ENCODE results near the gene MIP.
A peak's percentile ranks its signal among the peaks of the same experiment; 100 is the strongest.
"Not testable (repeated sequence)": the region's sequence is repeated elsewhere in the genome, so short reads cannot be mapped to it uniquely, and the experiment has no call there.

MIP gene

DNA sequence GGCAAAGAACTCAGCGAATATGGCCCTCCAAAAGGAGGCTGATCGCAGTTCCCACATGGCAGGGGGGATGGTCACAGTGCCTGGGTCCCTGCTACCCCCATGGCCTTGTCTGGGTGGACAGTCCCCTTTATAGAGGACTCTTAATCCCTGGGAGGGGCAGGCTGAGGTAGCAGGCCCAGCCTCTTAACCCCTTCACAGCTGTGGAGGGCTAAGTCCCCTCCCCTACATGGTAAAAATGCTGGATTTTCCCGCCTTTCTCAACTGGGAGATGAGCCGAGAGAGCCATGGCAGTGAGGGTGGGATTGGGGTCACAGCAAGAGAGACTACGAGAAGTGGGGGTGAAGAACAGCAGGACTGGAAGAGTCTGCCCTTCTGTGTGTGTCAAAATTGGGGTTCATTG, at the start of gene MIP:
Gene MIP (minus strand): TSS at position 101 of the 400 bp plus-strand sequence. CDS start 44 bp downstream, at position 57.
- TF ChIP-seq, protein P1, sequence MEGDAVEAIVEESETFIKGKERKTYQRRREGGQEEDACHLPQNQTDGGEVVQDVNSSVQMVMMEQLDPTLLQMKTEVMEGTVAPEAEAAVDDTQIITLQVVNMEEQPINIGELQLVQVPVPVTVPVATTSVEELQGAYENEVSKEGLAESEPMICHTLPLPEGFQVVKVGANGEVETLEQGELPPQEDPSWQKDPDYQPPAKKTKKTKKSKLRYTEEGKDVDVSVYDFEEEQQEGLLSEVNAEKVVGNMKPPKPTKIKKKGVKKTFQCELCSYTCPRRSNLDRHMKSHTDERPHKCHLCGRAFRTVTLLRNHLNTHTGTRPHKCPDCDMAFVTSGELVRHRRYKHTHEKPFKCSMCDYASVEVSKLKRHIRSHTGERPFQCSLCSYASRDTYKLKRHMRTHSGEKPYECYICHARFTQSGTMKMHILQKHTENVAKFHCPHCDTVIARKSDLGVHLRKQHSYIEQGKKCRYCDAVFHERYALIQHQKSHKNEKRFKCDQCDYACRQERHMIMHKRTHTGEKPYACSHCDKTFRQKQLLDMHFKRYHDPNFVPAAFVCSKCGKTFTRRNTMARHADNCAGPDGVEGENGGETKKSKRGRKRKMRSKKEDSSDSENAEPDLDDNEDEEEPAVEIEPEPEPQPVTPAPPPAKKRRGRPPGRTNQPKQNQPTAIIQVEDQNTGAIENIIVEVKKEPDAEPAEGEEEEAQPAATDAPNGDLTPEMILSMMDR (IDR thresholded peaks at IDR 0.05; ENCODE audit: low read length, missing control alignments), result no peak
- H3K4me3 ChIP-seq (replicated peaks; ENCODE audit: low read depth, low read length), result no peak within 1 kb of the TSS
- no peak for DNase-seq (ENCODE audit: low read depth)

DNA sequence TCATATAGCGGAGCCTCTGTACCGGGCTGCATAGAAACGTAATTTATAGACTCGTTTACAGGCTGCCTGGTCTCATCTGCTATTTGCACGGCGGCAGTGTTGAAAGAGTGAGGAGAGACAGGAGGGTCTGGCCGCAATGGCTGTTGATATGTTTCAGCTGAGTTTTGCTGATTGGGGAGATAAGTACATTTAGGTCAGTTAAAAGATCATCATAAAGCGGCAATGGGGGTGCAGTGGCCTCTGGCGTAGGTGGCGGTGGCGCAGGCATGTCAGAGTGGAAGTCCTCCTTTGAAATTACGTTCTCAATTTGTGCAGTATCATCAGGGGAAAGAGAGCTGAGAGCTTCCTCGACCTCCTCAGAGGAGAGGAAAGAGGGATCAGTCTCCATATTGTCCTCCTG, 45.4 kb upstream of the MIP start:
- DNase-seq (ENCODE audit: low read depth), result not testable (repeated sequence)

DNA sequence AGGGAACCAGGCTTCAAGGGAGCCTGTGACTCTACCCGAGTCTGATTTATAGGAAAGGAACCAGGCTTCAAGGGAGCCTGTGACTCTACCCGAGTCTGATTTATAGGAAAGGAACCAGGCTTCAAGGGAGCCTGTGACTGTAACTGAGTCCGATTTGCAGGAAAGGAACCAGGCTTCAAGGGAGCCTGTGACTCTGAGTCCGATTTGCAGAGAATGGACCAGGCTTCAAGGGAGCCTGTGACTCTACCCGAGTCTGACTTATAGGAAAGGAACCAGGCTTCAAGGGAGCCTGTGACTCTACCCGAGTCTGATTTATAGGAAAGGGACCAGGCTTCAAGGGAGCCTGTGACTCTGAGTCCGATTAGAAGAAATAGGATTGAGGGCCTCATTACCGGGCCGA, 45.0 kb upstream of the MIP start:
- not testable (repeated sequence) for DNase-seq (ENCODE audit: low read depth); H3K4me3 ChIP-seq (replicated peaks; ENCODE audit: low read depth, low read length)

More for the DNA sequence above, 45.4 kb upstream of the MIP start:
- not testable (repeated sequence) for H3K4me3 ChIP-seq (replicated peaks; ENCODE audit: low read depth, low read length)

DNA sequence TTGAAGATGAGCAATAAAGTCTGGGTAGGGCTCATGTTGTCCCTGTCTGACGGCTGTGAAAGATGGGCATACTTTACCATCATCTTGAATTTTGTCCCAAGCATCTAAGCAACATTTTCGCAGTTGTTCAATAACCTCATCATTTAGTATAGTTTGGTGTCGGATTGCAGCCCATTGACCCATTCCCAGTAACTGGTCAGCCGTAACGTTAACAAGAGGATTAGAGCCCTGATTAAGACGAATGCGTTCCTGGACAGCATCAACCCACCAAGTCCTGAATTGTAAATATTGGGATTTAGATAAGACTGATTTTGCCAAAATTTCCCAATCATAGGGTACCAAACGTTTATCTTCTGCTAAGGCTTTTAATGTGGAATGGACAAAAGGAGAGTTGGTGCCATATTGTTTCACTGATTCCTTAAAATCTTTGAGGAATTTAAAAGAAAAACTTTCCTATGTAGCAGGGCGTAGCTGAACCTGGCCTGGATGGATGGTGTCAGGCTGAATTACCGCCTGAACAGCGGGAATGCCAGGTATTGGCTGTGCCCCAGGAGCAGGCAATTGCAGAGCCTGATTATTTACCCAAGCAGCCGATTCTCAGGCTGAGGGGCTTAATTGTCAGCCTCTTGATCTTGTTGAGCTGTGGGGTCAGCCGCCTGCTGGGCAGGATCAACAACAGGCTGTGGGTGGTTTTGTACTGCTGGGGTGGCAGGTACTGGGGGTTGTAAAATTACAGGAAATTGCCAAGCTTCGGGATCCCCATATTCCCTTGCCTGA, 43.9 kb upstream of the MIP start:
- DNase-seq (ENCODE audit: low read depth), result not testable (repeated sequence)

DNA sequence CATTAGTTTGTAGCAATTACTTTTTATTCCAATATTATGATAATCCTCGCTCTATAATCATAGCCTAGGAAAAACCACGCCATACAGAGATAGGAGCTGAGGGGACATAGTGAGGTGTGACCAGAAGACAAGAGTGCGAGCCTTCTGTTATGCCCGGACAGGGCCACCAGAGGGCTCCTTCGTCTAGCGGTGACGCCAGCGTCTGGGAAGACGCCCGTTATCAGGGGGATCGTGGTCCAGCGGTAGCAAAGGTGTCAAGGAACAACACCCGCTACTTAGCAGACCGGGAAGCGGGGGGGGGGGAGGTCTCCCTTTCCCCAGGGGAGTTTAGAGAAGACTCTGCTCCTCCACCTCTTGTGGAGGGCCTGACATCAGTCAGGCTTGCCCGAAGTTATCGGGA, 42.2 kb upstream of the MIP start:
- DNase-seq (ENCODE audit: low read depth), result peak; percentile 21
- TF ChIP-seq, protein P1 (IDR thresholded peaks at IDR 0.05; ENCODE audit: low read length, missing control alignments), result peak; percentile 38
- H3K4me3 ChIP-seq (replicated peaks; ENCODE audit: low read depth, low read length), result not testable (repeated sequence)

More for the DNA sequence above, 43.9 kb upstream of the MIP start:
- H3K4me3 ChIP-seq (replicated peaks; ENCODE audit: low read depth, low read length), result not testable (repeated sequence)

DNA sequence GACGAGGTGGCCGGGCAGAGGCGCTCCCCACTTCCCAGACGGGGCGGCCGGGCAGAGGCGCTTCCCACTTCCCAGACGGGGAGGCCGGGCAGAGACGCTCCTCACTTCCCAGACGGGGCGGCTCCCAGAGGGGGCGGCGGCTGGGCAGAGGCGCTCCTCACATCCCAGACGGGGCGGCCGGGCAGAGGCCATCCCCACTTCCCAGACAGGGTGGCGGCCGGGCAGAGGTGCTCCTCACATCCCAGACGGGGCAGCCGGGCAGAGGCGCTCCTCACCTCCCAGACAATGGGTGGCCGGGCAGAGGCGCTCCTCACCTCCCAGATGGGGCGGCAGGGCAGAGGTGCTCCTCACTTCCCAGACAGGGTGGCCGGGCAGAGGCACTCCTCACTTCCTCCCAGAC, 40.0 kb upstream of the MIP start:
- not testable (repeated sequence) for H3K4me3 ChIP-seq (replicated peaks; ENCODE audit: low read depth, low read length); DNase-seq (ENCODE audit: low read depth)

DNA sequence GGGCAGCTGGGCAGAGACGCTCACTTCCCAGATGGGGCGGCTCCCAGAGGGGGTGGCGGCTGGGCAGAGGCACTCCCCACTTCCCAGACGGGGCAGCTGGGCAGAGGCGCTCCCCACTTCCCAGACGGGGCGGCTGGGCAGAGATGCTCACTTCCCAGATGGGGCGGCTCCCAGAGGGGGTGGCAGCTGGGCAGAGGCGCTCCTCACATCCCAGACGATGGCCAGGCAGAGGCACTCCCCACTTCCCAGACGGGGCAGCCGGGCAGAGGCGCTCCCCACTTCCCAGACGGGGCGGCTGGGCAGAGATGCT, 39.6 kb upstream of the MIP start:
- not testable (repeated sequence) for DNase-seq (ENCODE audit: low read depth); H3K4me3 ChIP-seq (replicated peaks; ENCODE audit: low read depth, low read length)

DNA sequence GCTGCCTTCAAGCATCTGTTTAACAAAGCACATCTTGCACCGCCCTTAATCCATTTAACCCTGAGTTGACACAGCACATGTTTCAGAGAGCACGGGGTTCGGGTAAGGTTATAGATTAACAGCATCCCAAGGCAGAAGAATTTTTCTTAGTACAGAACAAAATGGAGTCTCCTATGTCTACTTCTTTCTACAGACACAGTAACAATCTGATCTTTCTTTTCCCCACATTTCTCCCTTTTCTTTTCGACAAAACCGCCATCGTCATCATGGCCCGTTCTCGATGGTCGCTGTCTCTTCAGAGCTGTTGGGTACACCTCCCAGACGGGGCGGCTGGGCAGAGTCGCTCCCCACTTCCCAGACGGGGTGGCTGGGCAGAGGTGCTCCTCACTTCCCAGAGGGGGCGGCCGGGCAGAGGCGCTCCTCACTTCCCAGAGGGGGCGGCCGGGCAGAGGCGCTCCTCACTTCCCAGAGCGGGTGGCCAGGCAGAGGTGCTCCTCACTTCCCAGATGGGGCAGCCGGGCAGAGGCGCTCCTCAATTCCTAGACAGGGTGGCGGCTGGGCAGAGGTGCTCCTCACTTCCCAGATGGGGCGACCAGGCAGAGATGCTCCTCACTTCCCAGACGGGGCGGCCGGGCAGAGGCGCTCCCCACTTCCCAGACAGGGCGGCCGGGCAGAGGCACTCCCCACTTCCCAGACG, 39.1 kb upstream of the MIP start:
- not testable (repeated sequence) for DNase-seq (ENCODE audit: low read depth); H3K4me3 ChIP-seq (replicated peaks; ENCODE audit: low read depth, low read length)

DNA sequence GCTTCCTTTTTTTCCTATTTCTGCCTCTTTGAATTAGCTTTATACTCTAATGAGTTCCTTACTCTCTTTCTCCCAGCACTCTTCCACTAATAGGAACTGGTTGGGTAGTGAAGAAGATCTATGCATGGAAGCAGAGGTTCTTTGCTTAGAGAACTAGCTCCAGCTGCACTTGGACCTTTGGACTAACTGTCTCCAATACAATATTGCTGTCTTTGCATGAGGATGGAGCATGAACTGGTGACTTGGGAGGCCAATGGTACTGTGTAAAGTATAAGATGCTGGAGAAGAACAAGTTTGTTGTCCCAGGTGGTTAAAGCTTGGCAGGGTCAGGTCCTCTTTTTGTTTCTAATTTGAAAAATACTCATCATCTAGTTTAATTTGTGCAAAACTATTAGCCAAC, 35.9 kb upstream of the MIP start:
- TF ChIP-seq, protein P1 (IDR thresholded peaks at IDR 0.05; ENCODE audit: low read length, missing control alignments), result no peak
- no peak overlapping the region for H3K4me3 ChIP-seq (replicated peaks; ENCODE audit: low read depth, low read length)
- no peak for DNase-seq (ENCODE audit: low read depth)

DNA sequence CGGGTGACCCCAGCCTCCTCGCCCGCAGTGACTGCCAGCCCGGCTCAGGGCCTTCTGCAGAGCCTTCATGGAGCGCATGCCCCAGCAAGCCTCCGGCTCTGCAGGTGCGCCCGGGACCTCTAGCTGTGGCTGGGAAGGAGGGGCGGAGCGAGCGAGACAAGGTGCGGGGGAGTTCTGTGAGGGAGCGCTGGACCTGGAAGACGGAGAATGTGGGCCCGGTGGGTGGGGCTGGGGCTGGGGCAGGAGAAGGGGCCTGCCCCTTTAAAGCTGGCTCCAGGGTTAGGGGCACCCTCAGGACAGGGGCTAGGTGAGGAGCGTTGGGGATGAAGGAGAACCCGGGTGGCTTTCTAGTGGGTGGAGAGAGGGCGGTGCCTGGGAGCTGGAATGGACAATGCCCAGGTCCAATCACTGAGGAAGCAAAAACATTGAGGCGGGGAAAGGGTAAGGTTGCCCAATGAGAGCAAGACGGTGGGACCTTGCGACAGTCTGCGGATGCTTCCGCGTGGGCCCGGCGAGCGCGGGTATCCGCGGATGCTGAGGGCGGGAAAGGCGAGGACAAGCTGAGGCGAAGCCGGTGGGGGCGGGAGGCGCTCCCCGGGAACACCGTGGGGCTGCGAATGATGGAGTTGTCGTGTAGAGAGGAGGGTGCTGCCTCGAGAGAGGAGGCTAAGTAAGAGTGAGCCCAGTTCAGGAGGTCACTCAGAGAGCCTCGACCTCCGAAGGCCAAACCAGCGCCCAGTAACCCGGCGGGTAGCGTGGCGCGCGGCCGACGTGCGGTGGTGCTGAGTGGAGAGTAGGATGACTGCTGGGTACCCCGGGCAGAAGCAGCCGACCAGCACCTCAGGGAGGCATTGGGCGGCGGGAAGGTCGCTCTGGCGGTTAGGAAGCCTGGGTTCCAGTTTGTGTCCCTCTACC, 33.8 kb upstream of the MIP start, which contains the start of gene GLS2:
Gene GLS2 (minus strand): TSS at position 121 of the 915 bp plus-strand sequence. CDS start 43 bp downstream, at position 78.
- TF ChIP-seq, protein P1 (IDR thresholded peaks at IDR 0.05; ENCODE audit: low read length, missing control alignments), result no peak
- peak; percentile 79 for DNase-seq (ENCODE audit: low read depth)
- H3K4me3 ChIP-seq (replicated peaks; ENCODE audit: low read depth, low read length), result peak within 1 kb of the TSS; percentile 47
